ENCODE results near the gene ZFP3. TPM values are rescaled to one million over a fixed set of nuclear protein-coding genes. Genes with fewer than 3 reads are reported as not detected.

ZFP3 gene
- total and polyA plus RNA-seq, 12 donors: 3.1 to 14.6 (median 11.7) TPM

GRCh38 chr17:5097101-5097834, 19.0 kb downstream of the ZFP3 start:
- peak overlapping the region; percentile 35 to 71 (median 58) for H3K4me3 ChIP-seq
- ATAC-seq: peak; percentile 88 to 96 (median 94)
- WGBS, 2 donors: 1% methylated on average over 62 to 63 of the region's 63 CpGs
- intact Hi-C loops (cut with DNase I): loop anchor here in 1 of 10 donors (10.0 kb wide), 1 partner anchor 88 kb away; no protein-coding TSS in a partner anchor
- peak overlapping the region; percentile 10 to 85 (median 74) for H3K27ac ChIP-seq
- DNase-seq: peak; percentile 72 to 82
- peaks cover 0 to 28% (median 8%) of the 10 kb centered on the region in 9 donors for H3K36me3 ChIP-seq
- peaks cover 0 to 13% (median 0%) of the 10 kb centered on the region in 7 donors for H3K27me3 ChIP-seq
- H3K4me1 ChIP-seq: peaks cover 0 to 18% (median 8%) of the 10 kb centered on the region in 9 donors
- TF ChIP-seq CTCF (IDR thresholded peaks at IDR 0.05): peak in 1 of 9 donors; percentile 9
- H3K9me3 ChIP-seq: peaks cover 10 to 58% (median 43%) of the 10 kb centered on the region in 11 donors

DNA sequence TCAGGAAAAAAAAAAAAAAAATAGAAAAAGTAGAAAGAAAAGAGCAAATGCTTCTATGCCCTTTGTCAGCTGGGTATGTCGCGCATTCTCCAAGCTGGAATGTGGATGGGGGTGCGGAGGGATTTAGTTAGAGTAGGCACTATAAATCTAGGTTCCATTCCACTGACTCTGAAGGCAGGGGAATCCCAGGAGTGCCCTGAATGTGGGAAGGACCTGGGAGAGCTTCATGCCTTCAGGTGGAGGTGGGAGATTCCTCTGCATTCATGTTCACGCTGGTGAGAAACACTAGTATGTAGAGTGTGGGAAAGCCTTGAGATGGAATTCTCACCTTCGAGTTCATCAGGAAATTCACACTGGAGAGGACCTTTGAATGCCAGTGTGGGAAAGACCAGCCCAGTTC, 21.0 kb downstream of the ZFP3 start:
- DNase-seq: no peak
- no peak overlapping the region for H3K4me3 ChIP-seq
- no peak overlapping the region for H3K27ac ChIP-seq
- peaks cover 0 to 43% (median 23%) of the 10 kb centered on the region in 11 donors for H3K9me3 ChIP-seq
- peaks cover 0 to 13% (median 0%) of the 10 kb centered on the region in 7 donors for H3K27me3 ChIP-seq
- 89 to 90% methylated on average over 5 of the region's 5 CpGs for WGBS, 2 donors
- intact Hi-C loops (cut with DNase I): loop anchor here in 1 of 10 donors (10.0 kb wide), 1 partner anchor 86 kb away; no protein-coding TSS in a partner anchor
- no peak for ATAC-seq
- H3K36me3 ChIP-seq: peaks cover 0 to 8% (median 0%) of the 10 kb centered on the region in 9 donors
- no peak for TF ChIP-seq CTCF (IDR thresholded peaks at IDR 0.05)
- H3K4me1 ChIP-seq: peaks cover 0 to 18% (median 8%) of the 10 kb centered on the region in 9 donors

GRCh38 chr17:5100832-5101231, 22.6 kb downstream of the ZFP3 start:
- peaks cover 0 to 38% (median 7%) of the 10 kb centered on the region in 11 donors for H3K9me3 ChIP-seq
- peaks cover 0 to 9% (median 7%) of the 10 kb centered on the region in 9 donors for H3K36me3 ChIP-seq
- intact Hi-C loops (cut with DNase I): no loop called here
- no peak overlapping the region for H3K27ac ChIP-seq
- no peak for DNase-seq
- H3K4me1 ChIP-seq: peaks cover 0 to 18% (median 8%) of the 10 kb centered on the region in 9 donors
- ATAC-seq: no peak
- H3K4me3 ChIP-seq: no peak overlapping the region
- WGBS, 2 donors: 74 to 75% methylated on average over 6 of the region's 6 CpGs
- no peak for TF ChIP-seq CTCF (IDR thresholded peaks at IDR 0.05)
- H3K27me3 ChIP-seq: peaks cover 0 to 13% (median 0%) of the 10 kb centered on the region in 7 donors

- H3K36me3 ChIP-seq: peaks cover 0 to 45% (median 7%) of the 10 kb centered on the region in 9 donors
- H3K9me3 ChIP-seq: peaks cover 0 to 14% (median 0%) of the 10 kb centered on the region in 11 donors
- intact Hi-C loops (cut with DNase I): loop anchor here in 3 of 10 donors (5.0 kb wide), 1 partner anchor 81 kb away; the partner anchor contains the start of gene ZNF594 (in 3 of the 3)
- WGBS, 2 donors: 24 to 29% methylated on average over 8 of the region's 8 CpGs
- no peak for DNase-seq
- ATAC-seq: no peak
- peaks cover 0 to 13% (median 8%) of the 10 kb centered on the region in 7 donors for H3K27me3 ChIP-seq
- H3K4me1 ChIP-seq: peaks cover 0 to 23% (median 9%) of the 10 kb centered on the region in 9 donors
- H3K4me3 ChIP-seq: peak overlapping the region; percentile 58 to 97 (median 82)
- no peak for TF ChIP-seq CTCF (IDR thresholded peaks at IDR 0.05)
- peak overlapping the region in 3 of 10 donors; percentile 65 to 79 (median 78) for H3K27ac ChIP-seq
Observed at GRCh38 chr17:5110816-5111215, 32.5 kb downstream of the ZFP3 start.
